GM12875 (cell line): ENCODE measurements around the gene FPR3.

Experiments
- H3K4me3 ChIP-seq: one replicate; pipeline ENCODE4 v1.5.1; 2011; ENCODE audit warnings: low read depth, low read length, control low read depth
- TF ChIP-seq, protein P1 (sequence below): IDR thresholded peaks from 2 replicates; pipeline ENCODE4 v1.5.1; 2011; ENCODE audit warnings: low read depth, mild to moderate bottlenecking, control low read depth, inconsistent platforms, low read length, moderate library complexity, borderline replicate concordance; ENCODE audit not compliant: insufficient read depth

The FPR3 gene

DNA sequence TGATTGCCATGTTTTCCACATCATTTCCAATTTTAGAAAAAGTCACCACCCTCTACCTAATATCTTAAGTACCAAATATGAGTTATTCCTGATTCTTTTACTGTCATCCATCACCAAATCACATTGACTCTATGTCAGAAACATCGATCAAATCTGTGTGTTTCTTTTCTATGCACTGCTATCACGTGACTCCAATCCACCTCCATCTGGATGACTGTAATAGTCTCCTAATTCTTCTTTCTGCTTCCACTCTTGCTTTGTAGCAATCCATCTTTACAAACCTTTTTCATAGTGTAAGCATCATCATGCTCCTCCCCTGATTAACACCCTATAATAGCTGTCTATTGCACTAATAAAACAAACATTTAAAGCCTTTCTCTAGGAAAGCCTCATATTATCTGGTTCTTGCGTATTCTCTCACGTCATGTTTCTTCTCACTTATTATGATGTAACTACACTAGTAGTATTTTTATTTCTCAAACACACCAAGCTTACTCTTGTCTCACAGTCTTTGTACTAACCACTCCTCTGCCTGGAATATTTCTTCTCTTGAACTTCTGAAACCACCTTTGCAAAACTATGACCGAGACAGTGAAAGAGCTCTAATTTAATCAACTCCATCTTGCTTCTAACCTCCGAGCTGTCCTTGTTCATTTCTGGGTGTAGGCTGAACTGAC is 10.7 kb upstream of the FPR3 start:
- H3K4me3 ChIP-seq, result no peak overlapping the region
- TF ChIP-seq, protein P1, sequence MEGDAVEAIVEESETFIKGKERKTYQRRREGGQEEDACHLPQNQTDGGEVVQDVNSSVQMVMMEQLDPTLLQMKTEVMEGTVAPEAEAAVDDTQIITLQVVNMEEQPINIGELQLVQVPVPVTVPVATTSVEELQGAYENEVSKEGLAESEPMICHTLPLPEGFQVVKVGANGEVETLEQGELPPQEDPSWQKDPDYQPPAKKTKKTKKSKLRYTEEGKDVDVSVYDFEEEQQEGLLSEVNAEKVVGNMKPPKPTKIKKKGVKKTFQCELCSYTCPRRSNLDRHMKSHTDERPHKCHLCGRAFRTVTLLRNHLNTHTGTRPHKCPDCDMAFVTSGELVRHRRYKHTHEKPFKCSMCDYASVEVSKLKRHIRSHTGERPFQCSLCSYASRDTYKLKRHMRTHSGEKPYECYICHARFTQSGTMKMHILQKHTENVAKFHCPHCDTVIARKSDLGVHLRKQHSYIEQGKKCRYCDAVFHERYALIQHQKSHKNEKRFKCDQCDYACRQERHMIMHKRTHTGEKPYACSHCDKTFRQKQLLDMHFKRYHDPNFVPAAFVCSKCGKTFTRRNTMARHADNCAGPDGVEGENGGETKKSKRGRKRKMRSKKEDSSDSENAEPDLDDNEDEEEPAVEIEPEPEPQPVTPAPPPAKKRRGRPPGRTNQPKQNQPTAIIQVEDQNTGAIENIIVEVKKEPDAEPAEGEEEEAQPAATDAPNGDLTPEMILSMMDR, result no peak

DNA sequence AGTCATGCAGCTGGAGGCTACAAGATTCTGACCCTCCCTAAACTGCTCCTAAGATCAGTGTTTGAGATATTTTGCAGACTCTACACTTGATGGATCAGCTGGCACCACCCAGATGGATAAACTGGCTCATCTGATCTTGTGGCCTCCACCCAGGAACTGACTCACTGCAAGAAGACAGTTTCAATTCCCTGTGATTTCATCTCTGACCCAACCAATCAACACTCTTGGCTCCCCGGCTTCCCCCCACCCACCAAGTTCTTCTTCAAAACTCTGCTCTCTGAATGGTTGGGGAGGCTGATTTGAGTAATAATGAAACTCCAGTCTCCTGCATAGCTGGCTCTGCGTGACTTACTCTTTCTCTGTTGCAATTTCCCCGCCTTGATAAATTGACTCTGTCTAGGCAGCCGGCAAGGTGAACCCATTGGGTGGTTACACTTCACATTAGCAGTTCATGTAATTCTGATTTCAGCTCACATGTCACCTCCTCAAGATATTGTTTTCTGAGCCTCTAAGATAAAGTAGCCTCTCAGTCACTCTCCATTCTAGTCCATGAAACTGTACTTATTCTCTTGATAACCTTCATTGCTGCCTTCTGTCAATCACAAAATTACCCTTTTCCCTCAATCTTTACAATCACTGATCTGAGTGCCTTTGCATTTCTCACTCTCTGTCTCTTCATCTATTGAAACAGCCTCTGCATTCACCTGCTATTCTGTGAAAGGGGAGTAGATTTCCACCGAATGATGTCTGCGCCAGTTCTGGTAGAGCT is 9.9 kb upstream of the FPR3 start:
- no peak overlapping the region for H3K4me3 ChIP-seq
- TF ChIP-seq, protein P1, result no peak

DNA sequence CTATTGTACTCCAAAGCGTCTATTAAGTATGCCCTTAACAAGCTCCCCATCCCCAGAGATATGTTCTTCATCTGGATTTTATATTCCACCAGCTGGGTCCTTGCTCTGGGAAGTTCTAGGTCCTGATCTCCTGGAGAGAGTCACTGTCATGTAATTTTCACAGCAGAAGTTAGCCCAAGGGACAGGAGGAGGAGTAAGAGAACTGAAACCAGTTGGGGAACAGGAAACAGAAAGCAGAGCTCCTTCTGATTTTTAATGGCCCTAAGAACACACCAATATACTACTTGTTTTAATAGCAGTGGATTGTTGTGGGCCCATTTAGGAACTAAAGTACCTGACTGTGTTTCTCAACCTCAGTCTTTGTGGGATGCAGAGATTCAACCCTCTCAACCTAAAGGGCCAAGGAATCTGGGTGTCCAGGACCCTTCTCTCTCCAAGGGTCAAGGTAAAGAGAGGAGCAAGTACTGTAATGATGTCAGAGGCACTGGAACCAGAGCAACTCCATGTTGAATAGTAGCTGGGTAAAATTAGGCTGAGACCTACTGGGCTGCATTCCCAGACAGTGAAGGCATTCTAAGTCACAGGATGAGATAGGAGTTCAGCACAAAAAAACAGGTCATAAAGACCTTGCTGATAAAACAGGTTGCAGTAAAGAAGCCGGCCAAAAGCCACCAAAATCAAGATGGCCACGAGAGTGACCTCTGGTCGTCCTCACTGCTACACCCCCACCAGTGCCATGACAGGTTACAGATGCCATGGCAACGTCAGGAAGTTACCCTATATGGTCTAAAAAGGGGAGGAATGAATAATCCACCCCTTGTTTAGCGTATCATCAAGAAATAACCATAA is 8.1 kb upstream of the FPR3 start:
- TF ChIP-seq, protein P1, result no peak
- H3K4me3 ChIP-seq, result no peak overlapping the region

DNA sequence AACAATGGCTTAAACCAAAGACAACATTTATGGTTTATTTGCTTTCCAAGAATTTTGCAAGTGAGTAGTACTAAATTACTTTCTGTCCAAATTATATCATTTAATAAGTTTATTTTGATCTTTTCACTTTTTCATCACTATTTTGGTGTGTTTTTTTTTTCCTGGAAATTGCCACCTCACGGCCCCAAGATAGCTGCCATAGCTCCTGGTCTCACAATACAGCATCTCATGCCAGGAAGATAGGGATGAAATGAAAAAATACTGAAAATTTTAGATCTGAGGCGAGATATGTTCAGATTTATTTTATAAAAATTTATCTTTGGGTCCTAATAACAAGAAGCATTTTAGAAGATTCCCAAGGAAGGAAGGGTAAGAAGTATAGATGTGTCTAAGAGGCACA is 6.9 kb upstream of the FPR3 start:
- TF ChIP-seq, protein P1, result no peak

DNA sequence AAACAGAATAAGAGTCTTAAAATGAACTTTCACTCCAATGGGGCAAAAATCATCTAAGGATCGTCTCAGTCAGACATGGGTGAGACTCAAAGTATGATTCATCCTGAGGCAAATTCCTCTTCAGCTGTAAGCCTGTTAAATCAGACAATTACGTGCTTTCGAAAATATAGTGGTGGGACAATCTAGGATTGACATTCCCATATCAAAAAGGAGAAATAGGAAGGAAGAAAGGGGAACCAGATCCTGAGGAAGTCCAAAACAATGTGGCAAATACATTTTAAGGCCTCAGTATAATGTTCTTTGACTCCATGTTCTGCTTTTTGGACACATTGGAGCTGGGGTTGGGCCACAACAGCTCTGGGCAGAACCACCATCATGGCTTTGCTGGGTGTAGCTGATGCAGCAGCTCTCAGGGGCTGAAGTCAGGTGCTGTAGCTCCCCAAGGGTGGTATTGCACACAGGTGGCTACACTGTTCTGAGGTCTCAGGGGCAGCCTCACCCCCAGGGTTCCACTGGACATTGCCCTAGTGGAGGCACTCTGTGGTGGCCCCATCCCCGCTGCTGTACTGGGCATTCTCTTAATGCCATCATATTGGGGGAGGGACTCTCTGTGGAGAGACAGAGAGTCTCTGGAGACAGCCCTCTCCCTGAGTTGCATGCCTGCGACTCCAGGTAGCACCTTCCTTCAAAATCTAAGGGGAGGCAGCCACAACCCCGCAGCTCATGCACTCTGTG is 5.7 kb upstream of the FPR3 start:
- no peak overlapping the region for H3K4me3 ChIP-seq
- TF ChIP-seq, protein P1, result no peak

More for the DNA sequence above, 6.9 kb upstream of the FPR3 start:
- H3K4me3 ChIP-seq, result no peak overlapping the region

DNA sequence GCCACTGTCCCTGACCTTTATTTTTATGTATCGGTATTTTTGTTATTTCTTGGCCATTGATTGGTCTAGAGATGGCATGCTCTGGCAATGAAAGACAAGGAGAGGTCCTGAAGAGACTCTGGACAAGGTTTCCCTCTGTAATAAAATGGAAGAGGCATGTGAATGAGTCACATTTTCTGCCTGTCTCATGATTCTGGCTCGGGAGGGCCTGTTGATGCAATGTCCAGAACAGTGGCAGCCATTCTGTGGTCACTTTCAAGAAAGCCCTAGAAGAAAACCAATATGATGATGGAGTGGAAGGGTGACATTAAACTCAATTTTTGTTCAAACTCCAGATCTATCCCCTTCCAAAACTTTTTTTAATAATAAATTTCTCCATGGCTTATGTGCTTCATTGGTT is 2.0 kb upstream of the FPR3 start:
- no peak overlapping the region for H3K4me3 ChIP-seq
- TF ChIP-seq, protein P1, result no peak
